IPS-15b (cell line): ENCODE measurements around the gene ZNF30.
"Not testable (repeated sequence)": the region's sequence is repeated elsewhere in the genome, so short reads cannot be mapped to it uniquely, and the experiment has no call there.

ENCODE experiments used
- H3K27me3 ChIP-seq: one replicate; pipeline ENCODE4 v1.6.1; 2013; ENCODE audit warnings: low read length; ENCODE audit not compliant: control insufficient read depth, insufficient read depth
- H3K36me3 ChIP-seq: one replicate; pipeline ENCODE4 v1.6.1; 2013; ENCODE audit warnings: low read length; ENCODE audit not compliant: control insufficient read depth, insufficient read depth
- H3K4me1 ChIP-seq: one replicate; pipeline ENCODE4 v1.6.1; 2013; ENCODE audit warnings: mild to moderate bottlenecking, low read length; ENCODE audit not compliant: control insufficient read depth, insufficient read depth
- H3K4me3 ChIP-seq: one replicate; pipeline ENCODE4 v1.5.1; 2013; ENCODE audit warnings: low read depth, low read length
- H3K9ac ChIP-seq: one replicate; pipeline ENCODE4 v1.6.1; 2013; ENCODE audit warnings: low read depth, mild to moderate bottlenecking, low read length
- H3K9me3 ChIP-seq: one replicate; pipeline ENCODE4 v1.6.1; 2013; ENCODE audit warnings: mild to moderate bottlenecking, low read length; ENCODE audit not compliant: control insufficient read depth, insufficient read depth

The ZNF30 gene

GRCh38 chr19:34926685-34927375, at the start of gene ZNF30:
ZNF30 (plus strand) TSS chr19:34926903; CDS start chr19:34929948, 3,045 bp downstream.
- Histone ChIP-seq H3K9me3 (peaks cover 4% of the 10 kb centered on the region), H3K27me3 (no peaks in the 10 kb centered on the region), H3K36me3 (peaks cover 4% of the 10 kb centered on the region), H3K4me3 (peak within 1 kb of the TSS; percentile 82), H3K9ac (peak within 1 kb of the TSS; percentile 66), H3K4me1 (no peaks in the 10 kb centered on the region)

GRCh38 chr19:34879563-34879962, 47.1 kb upstream of the ZNF30 start:
- Histone ChIP-seq H3K27me3 (no peaks in the 10 kb centered on the region), H3K4me3 (no peak overlapping the region), H3K36me3 (no peaks in the 10 kb centered on the region), H3K4me1 (no peaks in the 10 kb centered on the region), H3K9me3 (no peaks in the 10 kb centered on the region), H3K9ac (no peak overlapping the region)

GRCh38 chr19:34880034-34880433, 46.7 kb upstream of the ZNF30 start:
- Histone ChIP-seq H3K4me3 (no peak overlapping the region), H3K4me1 (no peaks in the 10 kb centered on the region), H3K9ac (no peak overlapping the region), H3K27me3 (no peaks in the 10 kb centered on the region), H3K36me3 (no peaks in the 10 kb centered on the region), H3K9me3 (no peaks in the 10 kb centered on the region)

GRCh38 chr19:34881982-34882381, 44.7 kb upstream of the ZNF30 start:
- H3K4me3 ChIP-seq = no peak overlapping the region
- no peaks in the 10 kb centered on the region for H3K4me1 ChIP-seq
- no peaks in the 10 kb centered on the region for H3K27me3 ChIP-seq
- H3K9me3 ChIP-seq = no peaks in the 10 kb centered on the region
- no peaks in the 10 kb centered on the region for H3K36me3 ChIP-seq
- no peak overlapping the region for H3K9ac ChIP-seq

- Histone ChIP-seq H3K9me3 (no peaks in the 10 kb centered on the region), H3K36me3 (no peaks in the 10 kb centered on the region), H3K4me1 (no peaks in the 10 kb centered on the region), H3K9ac (no peak overlapping the region), H3K4me3 (no peak overlapping the region), H3K27me3 (peaks cover 7% of the 10 kb centered on the region)
Measured at GRCh38 chr19:34888091-34888490, 38.6 kb upstream of the ZNF30 start.

GRCh38 chr19:34900245-34900644, 26.5 kb upstream of the ZNF30 start:
- no peak overlapping the region for H3K9ac ChIP-seq
- no peaks in the 10 kb centered on the region for H3K4me1 ChIP-seq
- peaks cover 27% of the 10 kb centered on the region for H3K27me3 ChIP-seq
- H3K9me3 ChIP-seq = no peaks in the 10 kb centered on the region
- H3K36me3 ChIP-seq = no peaks in the 10 kb centered on the region
- no peak overlapping the region for H3K4me3 ChIP-seq

- H3K4me3 ChIP-seq = peak overlapping the region; percentile 64
Measured at GRCh38 chr19:34904664-34905527, 21.8 kb upstream of the ZNF30 start.

GRCh38 chr19:34910770-34911169, 15.9 kb upstream of the ZNF30 start:
- Histone ChIP-seq H3K4me3 (no peak overlapping the region), H3K27me3 (peaks cover 23% of the 10 kb centered on the region), H3K9me3 (no peaks in the 10 kb centered on the region), H3K4me1 (no peaks in the 10 kb centered on the region), H3K36me3 (no peaks in the 10 kb centered on the region), H3K9ac (no peak overlapping the region)

More at GRCh38 chr19:34904664-34905527, 21.8 kb upstream of the ZNF30 start:
- no peaks in the 10 kb centered on the region for H3K4me1 ChIP-seq
- peaks cover 50% of the 10 kb centered on the region for H3K27me3 ChIP-seq
- no peaks in the 10 kb centered on the region for H3K36me3 ChIP-seq
- no peak overlapping the region for H3K9ac ChIP-seq
- no peaks in the 10 kb centered on the region for H3K9me3 ChIP-seq

- not testable (repeated sequence) for H3K27me3 ChIP-seq, H3K4me1 ChIP-seq, H3K9ac ChIP-seq, H3K36me3 ChIP-seq, H3K9me3 ChIP-seq, H3K4me3 ChIP-seq
Measured at GRCh38 chr19:34917144-34917543, 9.6 kb upstream of the ZNF30 start.

- H3K36me3 ChIP-seq = no peaks in the 10 kb centered on the region
- no peaks in the 10 kb centered on the region for H3K4me1 ChIP-seq
- H3K4me3 ChIP-seq = no peak overlapping the region
- H3K9me3 ChIP-seq = peaks cover 5% of the 10 kb centered on the region
- no peak overlapping the region for H3K9ac ChIP-seq
- H3K27me3 ChIP-seq = no peaks in the 10 kb centered on the region
Measured at GRCh38 chr19:34918190-34918589, 8.5 kb upstream of the ZNF30 start.

- H3K4me3 ChIP-seq, H3K4me1 ChIP-seq, H3K27me3 ChIP-seq, H3K36me3 ChIP-seq, H3K9ac ChIP-seq, H3K9me3 ChIP-seq: not testable (repeated sequence)
Measured at GRCh38 chr19:34920090-34920786, 6.5 kb upstream of the ZNF30 start.
